GM23248 (cell line): Measurements from ENCODE around the gene FBXO10.

Experiments used
- EZH2 ChIP-seq: fragments of 200-600 bp; sonication (generic); IDR thresholded peaks from 2 replicates; pipeline ENCODE4 v1.6.1; 2018; ENCODE audit warnings: antibody characterized with exemption, mild to moderate bottlenecking; ENCODE audit not compliant: insufficient read depth, poor library complexity, severe bottlenecking
- EZH2phosphoT487 ChIP-seq: fragments of 200-600 bp; sonication (generic); IDR thresholded peaks from 2 replicates; pipeline ENCODE4 v1.6.1; 2018; ENCODE audit warnings: antibody characterized with exemption, moderate library complexity, mild to moderate bottlenecking, low read depth; ENCODE audit not compliant: insufficient read depth

DNA sequence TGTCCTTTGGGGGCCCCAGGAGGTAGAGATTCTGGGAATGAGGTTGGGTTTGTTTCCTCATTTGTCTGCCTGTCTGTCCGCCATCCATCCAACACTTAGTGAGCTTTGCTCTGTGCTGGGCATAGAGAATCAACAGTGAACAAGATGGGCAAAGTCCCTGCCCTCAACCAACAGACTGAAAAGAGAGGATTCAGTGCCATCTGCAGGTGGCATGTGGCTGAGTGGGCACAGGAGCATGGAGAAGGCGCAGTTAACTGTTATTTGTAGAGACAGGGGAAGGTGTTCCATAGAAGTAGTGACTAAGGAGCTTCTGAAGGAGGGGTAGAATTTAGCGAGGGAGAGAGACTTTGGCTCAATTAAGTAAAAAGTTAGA is 67.4 kb downstream of the FBXO10 start:
- TF ChIP-seq EZH2 (no peak), EZH2phosphoT487 (no peak)
